Jurkat, Clone E6-1 (cell line): ENCODE data around the gene RPL41.
"Not testable (repeated sequence)": the region's sequence is repeated elsewhere in the genome, so short reads cannot be mapped to it uniquely, and the experiment has no call there.

ENCODE experiments used
- DNase-seq: peaks from one replicate; pipeline ENCODE4 v3.0.0-alpha.2; 2011; ENCODE audit warnings: low read depth, low spot score
- H3K4me3 ChIP-seq: 2 replicates; pipeline ENCODE4 v1.5.1; 2011; ENCODE audit warnings: mild to moderate bottlenecking, low read length, control low read depth, moderate library complexity

The RPL41 gene

GRCh38 chr12:56146492-56147460 is 30.3 kb downstream of the RPL41 start:
- no peak overlapping the region for H3K4me3 ChIP-seq
- no peak for DNase-seq

GRCh38 chr12:56150563-56150962 is 34.1 kb downstream of the RPL41 start:
- no peak overlapping the region for H3K4me3 ChIP-seq
- no peak for DNase-seq

GRCh38 chr12:56151672-56152131 is 35.3 kb downstream of the RPL41 start:
- H3K4me3 ChIP-seq, result peak overlapping the region; percentile 86
- DNase-seq, result peak; percentile 62

- peak; percentile 92 for DNase-seq
- peak within 1 kb of the TSS; percentile 86 for H3K4me3 ChIP-seq
Observed at GRCh38 chr12:56152132-56152755, 35.8 kb downstream of the RPL41 start, which contains the start of gene MYL6B. Gene MYL6B (plus strand): TSS chr12:56152587. CDS start chr12:56153919, 1,332 bp downstream.

- H3K4me3 ChIP-seq, result peak overlapping the region; percentile 86
- no peak for DNase-seq
Observed at GRCh38 chr12:56152756-56153677, 36.6 kb downstream of the RPL41 start.

GRCh38 chr12:56153678-56154065 is 37.2 kb downstream of the RPL41 start:
- DNase-seq, result no peak
- H3K4me3 ChIP-seq, result peak overlapping the region; percentile 86; the same call in 1 of the 2 replicates

GRCh38 chr12:56154246-56154771 is 37.9 kb downstream of the RPL41 start:
- no peak overlapping the region for H3K4me3 ChIP-seq
- DNase-seq, result no peak

- H3K4me3 ChIP-seq, result no peak overlapping the region
Observed at GRCh38 chr12:56154818-56155217, 38.4 kb downstream of the RPL41 start.

GRCh38 chr12:56155256-56155845 is 38.9 kb downstream of the RPL41 start:
- DNase-seq, result no peak
- no peak overlapping the region for H3K4me3 ChIP-seq

More at GRCh38 chr12:56154818-56155217, 38.4 kb downstream of the RPL41 start:
- DNase-seq, result no peak

- not testable (repeated sequence) for H3K4me3 ChIP-seq, DNase-seq
Observed at GRCh38 chr12:56156464-56157200, 40.2 kb downstream of the RPL41 start.

GRCh38 chr12:56157201-56158028 is 41.0 kb downstream of the RPL41 start:
- peak; percentile 36 for DNase-seq
- H3K4me3 ChIP-seq, result peak overlapping the region; percentile 96

GRCh38 chr12:56158029-56158925 is 41.8 kb downstream of the RPL41 start, which contains the start of gene MYL6:
Gene MYL6 (plus strand): TSS chr12:56158359. CDS start chr12:56158402, 43 bp downstream.
- H3K4me3 ChIP-seq, result peak within 1 kb of the TSS; percentile 96
- peak; percentile 98 for DNase-seq

- peak; percentile 23 for DNase-seq
- H3K4me3 ChIP-seq, result peak overlapping the region; percentile 96
Observed at GRCh38 chr12:56158926-56159461, 42.6 kb downstream of the RPL41 start.

- no peak for DNase-seq
- peak overlapping the region; percentile 96 for H3K4me3 ChIP-seq
Observed at GRCh38 chr12:56159482-56160192, 43.2 kb downstream of the RPL41 start.

- peak; percentile 42 for DNase-seq
- H3K4me3 ChIP-seq, result peak overlapping the region; percentile 96
Observed at GRCh38 chr12:56160193-56160763, 43.8 kb downstream of the RPL41 start.
